Fibroblast of lung (primary cell): ENCODE data around the gene PAX2. TPM values are rescaled to one million over a fixed set of nuclear protein-coding genes. Genes with fewer than 3 reads are reported as not detected.

Source experiments
- DNase-seq, 2 donors: peaks; one replicate each; pipeline versions ENCODE4 v3.0.0 to v3.0.0-alpha.2; 2010; ENCODE audit warnings: low read depth in 2 of 2
- H2AFZ ChIP-seq: 2 replicates; pipeline ENCODE4 v1.5.1; 2012; ENCODE audit warnings: low read length, control low read depth, inconsistent platforms
- H3K27ac ChIP-seq: 2 replicates; pipeline ENCODE4 v1.5.1; 2011; ENCODE audit warnings: low read length, control low read depth; ENCODE audit not compliant: insufficient read depth
- H3K27me3 ChIP-seq: 2 replicates; pipeline ENCODE4 v1.5.1; 2011; ENCODE audit warnings: mild to moderate bottlenecking, low read length; ENCODE audit not compliant: control insufficient read depth, insufficient read depth
- H3K36me3 ChIP-seq: 2 replicates; pipeline ENCODE4 v1.5.1; 2011; ENCODE audit warnings: low read length; ENCODE audit not compliant: control insufficient read depth, insufficient read depth
- H3K4me1 ChIP-seq: 2 replicates; pipeline ENCODE4 v1.5.1; 2011; ENCODE audit warnings: low read length; ENCODE audit not compliant: control insufficient read depth, insufficient read depth; ENCODE audit errors: extremely low read depth
- H3K4me2 ChIP-seq: 2 replicates; pipeline ENCODE4 v1.5.1; 2011; ENCODE audit warnings: low read length, control low read depth; ENCODE audit not compliant: insufficient read depth; ENCODE audit errors: extremely low read depth
- H3K4me3 ChIP-seq, 4 experiments: fragments of 200-600 bp in 1 of 4; sonication (generic) in 1 of 4; replicated peaks in 1 of 4; 2 replicates each; pipeline ENCODE4 v1.5.1; 2011 to 2016; ENCODE audit warnings: low read length in 4 of 4, low read depth in 3 of 4, mild to moderate bottlenecking in 3 of 4, control low read depth in 2 of 4, inconsistent platforms in 1 of 4, mixed read lengths in 1 of 4; ENCODE audit not compliant: insufficient read depth in 1 of 4; ENCODE audit errors: control extremely low read depth in 1 of 4
- H3K79me2 ChIP-seq: 2 replicates; pipeline ENCODE4 v1.5.1; 2012; ENCODE audit warnings: mild to moderate bottlenecking, low read length, inconsistent platforms; ENCODE audit not compliant: control insufficient read depth, insufficient read depth
- H3K9ac ChIP-seq: 2 replicates; pipeline ENCODE4 v1.5.1; 2011; ENCODE audit warnings: mild to moderate bottlenecking, low read length, control low read depth; ENCODE audit not compliant: insufficient read depth
- H3K9me3 ChIP-seq: 2 replicates; pipeline ENCODE4 v1.5.1; 2012; ENCODE audit warnings: low read depth, low read length; ENCODE audit not compliant: control insufficient read depth, insufficient read depth
- H4K20me1 ChIP-seq: 2 replicates; pipeline ENCODE4 v1.5.1; 2011; ENCODE audit warnings: low read length; ENCODE audit not compliant: control insufficient read depth, insufficient read depth; ENCODE audit errors: extremely low read depth
- CTCF ChIP-seq, 2 donors: IDR thresholded peaks in 1 of 2; conservative IDR thresholded peaks in 1 of 2; 1 replicate in 1 of 2; 2 replicates in 1 of 2; pipeline ENCODE4 v1.5.1; 2011 to 2012; ENCODE audit warnings: low read length in 2 of 2, control low read depth in 1 of 2, inconsistent platforms in 1 of 2, low read depth in 1 of 2, mild to moderate bottlenecking in 1 of 2
- EZH2 ChIP-seq: IDR thresholded peaks from 2 replicates; pipeline ENCODE4 v1.5.1; 2012; ENCODE audit warnings: low read length, control low read depth, mild to moderate bottlenecking; ENCODE audit errors: missing control alignments
- polyA plus RNA-seq, 2 donors: library from polyadenylated mRNA; depleted of rRNA in 1 of 2; stranded (reverse) in 1 of 2; unstranded in 1 of 2; fragments of >200 nt; gene quantifications; 2 replicates each; pipeline ENCODE4 v1.2.1, GENCODE V29; 2011 to 2012; ENCODE audit warnings: missing spikeins in 1 of 2
- total RNA-seq: library from RNA; depleted of rRNA; stranded (reverse); fragments of >200 nt; gene quantifications from 2 replicates; pipeline ENCODE4 v1.2.1, GENCODE V29; 2014

PAX2 gene
- total and polyA plus RNA-seq, 2 donors (not counting 1 experiment from before 2014, with no cell fraction given), result not detected

GRCh38 chr10:100742936-100743335 is 2.4 kb upstream of the PAX2 start:
- TF ChIP-seq CTCF (conservative IDR thresholded peaks at IDR 0.05 in 1 of 2, IDR thresholded peaks at IDR 0.05 in 1 of 2; ENCODE audit: low read depth in 1 of 2, low read length in 2 of 2), result no peak
- TF ChIP-seq EZH2, result no peak
- Histone ChIP-seq H3K27ac (no peak overlapping the region), H3K79me2 (no peaks in the 10 kb centered on the region), H2AFZ (no peak overlapping the region), H3K9ac (no peak overlapping the region), H3K4me3 (no peak overlapping the region), H3K4me2 (no peak overlapping the region), H3K27me3 (peaks cover 80% of the 10 kb centered on the region), H3K4me1 (no peaks in the 10 kb centered on the region), H3K36me3 (no peaks in the 10 kb centered on the region), H3K9me3 (no peaks in the 10 kb centered on the region), H4K20me1 (no peaks in the 10 kb centered on the region)
- no peak for DNase-seq

- H3K79me2 ChIP-seq, result no peaks in the 10 kb centered on the region
- no peaks in the 10 kb centered on the region for H3K36me3 ChIP-seq
- no peaks in the 10 kb centered on the region for H4K20me1 ChIP-seq
- H3K4me3 ChIP-seq, result no peak overlapping the region
- no peak overlapping the region for H2AFZ ChIP-seq
- no peak overlapping the region for H3K4me2 ChIP-seq
- peak; percentile 39 to 66 for TF ChIP-seq CTCF (conservative IDR thresholded peaks at IDR 0.05 in 1 of 2, IDR thresholded peaks at IDR 0.05 in 1 of 2; ENCODE audit: low read depth in 1 of 2, low read length in 2 of 2)
- peak; percentile 49 for TF ChIP-seq EZH2
- H3K27ac ChIP-seq, result no peak overlapping the region
- DNase-seq, result peak; percentile 44 to 58
- peaks cover 81% of the 10 kb centered on the region for H3K27me3 ChIP-seq
- H3K9ac ChIP-seq, result no peak overlapping the region
- H3K4me1 ChIP-seq, result no peaks in the 10 kb centered on the region
- no peaks in the 10 kb centered on the region for H3K9me3 ChIP-seq
Observed at GRCh38 chr10:100743626-100744135, 1.7 kb upstream of the PAX2 start.

- no peak overlapping the region for H3K4me2 ChIP-seq
- H3K9ac ChIP-seq, result no peak overlapping the region
- H3K27ac ChIP-seq, result no peak overlapping the region
- TF ChIP-seq EZH2 (peak; percentile 97), CTCF (conservative IDR thresholded peaks at IDR 0.05 in 1 of 2, IDR thresholded peaks at IDR 0.05 in 1 of 2; ENCODE audit: low read depth in 1 of 2, low read length in 2 of 2) (no peak)
- H2AFZ ChIP-seq, result no peak overlapping the region
- no peak overlapping the region for H3K4me3 ChIP-seq
- no peaks in the 10 kb centered on the region for H3K36me3 ChIP-seq
- no peak for DNase-seq
- H4K20me1 ChIP-seq, result no peaks in the 10 kb centered on the region
- H3K79me2 ChIP-seq, result no peaks in the 10 kb centered on the region
- H3K27me3 ChIP-seq, result peaks cover 81% of the 10 kb centered on the region
- H3K9me3 ChIP-seq, result no peaks in the 10 kb centered on the region
- H3K4me1 ChIP-seq, result no peaks in the 10 kb centered on the region
Observed at GRCh38 chr10:100744136-100744986, 1.0 kb upstream of the PAX2 start.
